BE2C (cell line): ENCODE measurements around the gene DIPK1A.

Source experiments
- DNase-seq: peaks from one replicate; pipeline ENCODE4 v3.0.0-alpha.2; 2020
- H3K27me3 ChIP-seq: fragments of 250-450 bp; sonication (Bioruptor Pico); 2 replicates; pipeline ENCODE4 v1.5.1; 2020; ENCODE audit warnings: mild to moderate bottlenecking
- H3K36me3 ChIP-seq: fragments of 250-450 bp; sonication (Bioruptor Pico); 2 replicates; pipeline ENCODE4 v1.5.1; 2020; ENCODE audit warnings: mild to moderate bottlenecking
- H3K4me1 ChIP-seq: fragments of 250-450 bp; sonication (Bioruptor Pico); 2 replicates; pipeline ENCODE4 v1.5.1; 2020
- H3K4me3 ChIP-seq: 2 replicates; pipeline ENCODE4 v1.5.1; 2011; ENCODE audit warnings: low read depth, low read length
- H3K9me3 ChIP-seq: fragments of 250-450 bp; sonication (Bioruptor Pico); 2 replicates; pipeline ENCODE4 v1.5.1; 2020
- CTCF ChIP-seq: IDR thresholded peaks from 2 replicates; pipeline ENCODE4 v1.5.1; 2012; ENCODE audit warnings: mild to moderate bottlenecking, low read depth, low read length

Gene DIPK1A

GRCh38 chr1:92833840-92834239, 127.4 kb downstream of the DIPK1A start:
- DNase-seq = no peak
- no peak for TF ChIP-seq CTCF
- Histone ChIP-seq H3K4me3 (peak overlapping the region; percentile 95), H3K9me3 (no peaks in the 10 kb centered on the region), H3K4me1 (no peaks in the 10 kb centered on the region; the same call in 1 of the 2 replicates), H3K36me3 (peaks cover 62% of the 10 kb centered on the region), H3K27me3 (no peaks in the 10 kb centered on the region)

GRCh38 chr1:92832537-92833114, 128.6 kb downstream of the DIPK1A start:
- no peak for TF ChIP-seq CTCF
- no peaks in the 10 kb centered on the region; the same call in 1 of the 2 replicates for H3K4me1 ChIP-seq
- no peak for DNase-seq
- H3K9me3 ChIP-seq = no peaks in the 10 kb centered on the region
- H3K27me3 ChIP-seq = no peaks in the 10 kb centered on the region
- peaks cover 51% of the 10 kb centered on the region for H3K36me3 ChIP-seq
- peak overlapping the region; percentile 95 for H3K4me3 ChIP-seq

- Histone ChIP-seq H3K27me3 (no peaks in the 10 kb centered on the region), H3K36me3 (peaks cover 44% of the 10 kb centered on the region), H3K4me1 (no peaks in the 10 kb centered on the region), H3K9me3 (no peaks in the 10 kb centered on the region), H3K4me3 (peak within 1 kb of the TSS; percentile 95)
- peak; percentile 92 for DNase-seq
- peak; percentile 76 for TF ChIP-seq CTCF
Observed at GRCh38 chr1:92831762-92832536, 129.3 kb downstream of the DIPK1A start, which contains the start of gene RPL5. RPL5 (plus strand) TSS chr1:92832040; CDS start chr1:92832115, 75 bp downstream.

GRCh38 chr1:92831368-92831761, 129.9 kb downstream of the DIPK1A start:
- TF ChIP-seq CTCF = no peak
- Histone ChIP-seq H3K27me3 (no peaks in the 10 kb centered on the region), H3K4me3 (peak overlapping the region; percentile 95; the same call in 1 of the 2 replicates)

GRCh38 chr1:92826792-92827191, 134.5 kb downstream of the DIPK1A start:
- no peaks in the 10 kb centered on the region for H3K9me3 ChIP-seq
- no peaks in the 10 kb centered on the region for H3K36me3 ChIP-seq
- DNase-seq = no peak
- no peak for TF ChIP-seq CTCF
- H3K4me1 ChIP-seq = no peaks in the 10 kb centered on the region
- no peak overlapping the region for H3K4me3 ChIP-seq
- H3K27me3 ChIP-seq = no peaks in the 10 kb centered on the region

More at GRCh38 chr1:92831368-92831761, 129.9 kb downstream of the DIPK1A start:
- no peaks in the 10 kb centered on the region for H3K4me1 ChIP-seq
- peaks cover 38% of the 10 kb centered on the region for H3K36me3 ChIP-seq
- no peak for DNase-seq
- no peaks in the 10 kb centered on the region for H3K9me3 ChIP-seq

- DNase-seq = no peak
- Histone ChIP-seq H3K4me3 (no peak overlapping the region), H3K9me3 (no peaks in the 10 kb centered on the region), H3K36me3 (no peaks in the 10 kb centered on the region), H3K4me1 (no peaks in the 10 kb centered on the region), H3K27me3 (no peaks in the 10 kb centered on the region)
- no peak for TF ChIP-seq CTCF
Observed at GRCh38 chr1:92822879-92823278, 138.4 kb downstream of the DIPK1A start.
